Activated B cell treated with CpG ODN at 0.5 μM for 24 hours (primary cell): ENCODE results near the gene IKZF4. TPM values are rescaled to one million over a fixed set of nuclear protein-coding genes. Genes with fewer than 3 reads are reported as not detected.

ENCODE experiments used
- ATAC-seq: fragments of 200-7000 bp; cut with Tn5 transposase; one replicate; pipeline ENCODE4 v1.10.0; 2021; ENCODE audit warnings: low read depth, mild to moderate bottlenecking, moderate library complexity
- CTCF ChIA-PET: fragments of 350-600 bp; sonication (Branson Sonifier 250); formaldehyde crosslinking; loops from one replicate; lab custom pipeline; 2021; ENCODE audit warnings: antibody characterized with exemption; lab: Charles Lee
- POLR2A ChIA-PET: fragments of 350-600 bp; sonication (Branson Sonifier 250); formaldehyde crosslinking; loops from one replicate; lab custom pipeline; 2021; ENCODE audit warnings: antibody characterized with exemption; lab: Charles Lee
- DNase-seq: peaks from one replicate; pipeline ENCODE4 v3.0.0; 2022
- H3K27ac Mint-ChIP-seq: one replicate; pipeline ENCODE4 v1.8.0; 2020; ENCODE audit warnings: mixed read lengths
- H3K27me3 Mint-ChIP-seq: one replicate; pipeline ENCODE4 v1.8.0; 2021; ENCODE audit warnings: mixed read lengths
- H3K36me3 Mint-ChIP-seq: one replicate; pipeline ENCODE4 v1.8.0; 2021; ENCODE audit warnings: low read depth, mixed read lengths
- H3K4me1 Mint-ChIP-seq: one replicate; pipeline ENCODE4 v1.8.0; 2021; ENCODE audit warnings: mixed read lengths
- H3K4me3 Mint-ChIP-seq: one replicate; pipeline ENCODE4 v1.8.0; 2020; ENCODE audit warnings: mild to moderate bottlenecking, mixed read lengths
- H3K9me3 Mint-ChIP-seq: one replicate; pipeline ENCODE4 v1.8.0; 2020; ENCODE audit warnings: mixed read lengths
- CTCF ChIP-seq: fragments of 200-600 bp; IDR thresholded peaks from one replicate; pipeline ENCODE4 v1.8.0; 2022; ENCODE audit warnings: antibody characterized with exemption, mild to moderate bottlenecking
- intact Hi-C: fragments of 100-400 bp; cut with micrococcal nuclease; formaldehyde crosslinking; loops from one replicate; pipeline ENCODE4 v1.15.1; 2024
- total RNA-seq: library from RNA; stranded (reverse); gene quantifications from 2 replicates; pipeline ENCODE4 v1.2.3, GENCODE V29; 2022

IKZF4 gene
- total RNA-seq, 1 donor from 2014 or later, result 6.4 TPM

DNA sequence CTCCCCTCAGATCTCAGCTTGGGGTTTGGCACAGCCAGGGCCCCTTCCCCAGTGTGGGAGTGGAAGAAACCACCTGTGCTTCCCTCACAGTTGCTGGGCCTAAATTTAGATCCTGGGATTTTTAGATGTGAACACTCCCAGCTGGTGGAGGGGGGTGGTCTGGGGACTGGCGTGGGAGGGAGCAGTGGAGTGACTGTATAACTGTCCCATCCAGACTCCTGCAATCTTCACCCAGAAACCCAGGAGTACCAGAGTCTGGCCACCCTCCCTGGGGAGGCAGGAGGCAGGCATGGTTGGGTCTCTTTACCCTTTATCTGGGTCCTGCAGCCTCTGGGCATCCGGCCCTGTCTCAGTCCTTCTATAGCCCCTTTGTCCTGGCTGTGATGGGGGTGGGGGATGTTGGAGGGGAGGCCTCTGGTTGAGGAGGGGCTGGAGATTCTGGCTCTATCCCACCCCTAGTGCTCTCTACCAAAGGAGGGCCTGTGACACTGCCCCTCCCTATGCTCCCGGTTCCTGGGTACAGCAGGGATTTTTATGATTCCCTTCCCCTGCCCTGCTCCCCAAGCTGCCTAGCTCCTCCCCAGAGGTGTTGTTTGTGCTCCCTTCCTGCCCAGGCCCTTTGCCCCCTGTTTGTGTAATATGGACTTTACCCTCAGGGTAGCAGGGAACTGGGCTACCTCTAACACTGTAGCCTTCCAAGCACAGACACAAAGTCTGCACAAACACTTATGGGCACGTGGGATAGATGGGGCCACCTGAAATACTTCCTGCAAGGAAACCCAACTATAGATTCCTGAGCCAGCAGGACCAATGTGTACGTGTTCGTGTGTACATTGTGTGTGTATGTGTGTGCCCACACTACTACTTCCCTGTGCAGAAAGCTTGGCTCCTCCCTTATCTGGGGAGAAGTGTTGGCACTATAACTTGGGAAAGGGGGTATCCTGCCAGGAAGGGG, 60.8 kb downstream of the IKZF4 start:
- H3K36me3 Mint-ChIP-seq, result no peaks in the 10 kb centered on the region
- intact Hi-C loops, result no loop called here
- POLR2A ChIA-PET, result interaction anchor here (0.6 kb wide), 1 partner anchor 43 kb away, joined by 9 read pairs; no protein-coding TSS in a partner anchor

DNA sequence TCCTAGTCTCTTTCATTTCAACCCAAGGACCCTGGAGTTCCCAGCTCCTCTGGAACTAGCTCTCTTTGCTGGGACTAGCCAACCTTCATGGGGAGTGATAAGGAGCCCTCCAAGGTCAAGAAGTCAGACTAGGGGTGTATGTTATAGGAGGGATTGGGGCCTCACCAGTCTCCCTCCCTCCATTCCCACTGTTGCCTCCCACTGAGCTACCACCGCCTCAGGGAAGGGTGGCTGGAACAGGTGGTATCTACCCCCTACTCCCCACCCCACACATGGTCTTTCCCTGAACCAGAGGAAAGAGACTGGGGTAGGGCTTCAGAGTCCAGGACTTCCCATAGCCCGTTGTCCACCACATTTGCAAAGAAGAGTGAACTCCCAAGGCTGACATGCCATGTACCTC, 61.5 kb downstream of the IKZF4 start:
- DNase-seq (no peak), ATAC-seq (no peak)
- no peaks in the 10 kb centered on the region for H3K9me3 Mint-ChIP-seq
- H3K4me1 Mint-ChIP-seq, result peaks cover 10% of the 10 kb centered on the region
- intact Hi-C loops, result no loop called here
- no peak for TF ChIP-seq CTCF
- H3K27me3 Mint-ChIP-seq, result peaks cover 22% of the 10 kb centered on the region
- no peaks in the 10 kb centered on the region for H3K36me3 Mint-ChIP-seq
- CTCF ChIA-PET, result no interaction called here
- H3K4me3 Mint-ChIP-seq, result no peak overlapping the region
- no peak overlapping the region for H3K27ac Mint-ChIP-seq
- POLR2A ChIA-PET, result no interaction called here

More for the DNA sequence above, 60.8 kb downstream of the IKZF4 start:
- CTCF ChIA-PET, result no interaction called here
- Mint-ChIP-seq H3K4me3 (no peak overlapping the region), H3K9me3 (no peaks in the 10 kb centered on the region), H3K27me3 (peaks cover 22% of the 10 kb centered on the region), H3K4me1 (peaks cover 10% of the 10 kb centered on the region), H3K27ac (no peak overlapping the region)
- ATAC-seq, result no peak
- DNase-seq, result no peak
- no peak for TF ChIP-seq CTCF

DNA sequence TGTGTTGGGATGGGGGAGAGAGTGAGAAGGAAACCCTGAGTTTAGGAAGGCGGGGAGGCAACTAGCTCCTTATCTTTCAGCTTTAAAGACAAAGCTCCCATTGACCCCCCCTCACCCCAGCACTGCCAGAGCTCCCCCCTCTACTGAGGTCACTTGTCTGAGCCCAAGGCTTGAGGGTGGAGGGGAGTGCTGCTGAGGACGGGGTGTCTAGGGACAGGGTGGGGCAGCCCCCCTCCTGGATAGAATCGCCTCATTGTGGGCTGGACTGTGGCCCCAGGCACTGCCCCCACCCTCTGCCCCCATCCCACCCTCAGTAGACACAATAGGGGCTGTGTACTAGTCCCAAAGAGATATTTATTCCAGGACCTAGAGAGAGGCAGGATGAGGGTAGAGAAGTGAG, 62.1 kb downstream of the IKZF4 start:
- Mint-ChIP-seq H3K4me1 (peaks cover 10% of the 10 kb centered on the region), H3K27ac (no peak overlapping the region), H3K27me3 (peaks cover 22% of the 10 kb centered on the region), H3K36me3 (no peaks in the 10 kb centered on the region), H3K4me3 (no peak overlapping the region), H3K9me3 (no peaks in the 10 kb centered on the region)
- POLR2A ChIA-PET, result no interaction called here
- DNase-seq, result no peak
- ATAC-seq, result no peak
- intact Hi-C loops, result no loop called here
- CTCF ChIA-PET, result no interaction called here
- no peak for TF ChIP-seq CTCF

DNA sequence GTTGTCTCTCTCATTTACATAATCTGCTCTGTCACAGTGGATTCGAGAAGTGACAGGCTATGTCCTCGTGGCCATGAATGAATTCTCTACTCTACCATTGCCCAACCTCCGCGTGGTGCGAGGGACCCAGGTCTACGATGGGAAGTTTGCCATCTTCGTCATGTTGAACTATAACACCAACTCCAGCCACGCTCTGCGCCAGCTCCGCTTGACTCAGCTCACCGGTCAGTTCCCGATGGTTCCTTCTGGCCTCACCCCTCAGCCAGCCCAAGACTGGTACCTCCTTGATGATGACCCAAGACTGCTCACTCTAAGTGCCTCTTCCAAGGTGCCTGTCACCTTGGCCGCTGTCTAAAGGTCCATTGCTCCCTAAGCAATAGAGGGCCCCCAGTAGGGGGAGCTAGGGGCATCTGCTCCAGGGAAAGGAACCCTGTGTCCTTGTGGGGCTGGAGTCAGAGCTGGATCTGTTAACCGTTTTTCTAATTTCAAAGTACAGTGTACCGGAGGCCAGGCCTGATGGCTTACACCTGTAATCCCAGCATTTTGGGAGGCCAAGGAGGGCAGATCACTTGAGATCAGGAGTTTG, 64.2 kb downstream of the IKZF4 start:
- H3K27me3 Mint-ChIP-seq, result peaks cover 18% of the 10 kb centered on the region
- H3K4me3 Mint-ChIP-seq, result no peak overlapping the region
- DNase-seq (no peak), ATAC-seq (no peak)
- H3K9me3 Mint-ChIP-seq, result no peaks in the 10 kb centered on the region
- CTCF ChIA-PET, result interaction anchor here (0.6 kb wide), 1 partner anchor 14 kb away, joined by 3 read pairs; no protein-coding TSS in a partner anchor
- H3K4me1 Mint-ChIP-seq, result peaks cover 4% of the 10 kb centered on the region
- POLR2A ChIA-PET, result interaction anchor here (1.6 kb wide), 1 partner anchor 19 kb away, joined by 5 read pairs; the partner anchor contains the start of gene PA2G4
- no peak overlapping the region for H3K27ac Mint-ChIP-seq
- intact Hi-C loops, result no loop called here
- no peaks in the 10 kb centered on the region for H3K36me3 Mint-ChIP-seq
- TF ChIP-seq CTCF, result no peak

- intact Hi-C loops, result no loop called here
- CTCF ChIA-PET, result interaction anchor here (1.1 kb wide), 1 partner anchor 90 kb away, joined by 4 read pairs; no protein-coding TSS in a partner anchor
- TF ChIP-seq CTCF, result no peak
- Mint-ChIP-seq H3K4me1 (no peaks in the 10 kb centered on the region), H3K27me3 (peaks cover 14% of the 10 kb centered on the region), H3K4me3 (no peak overlapping the region), H3K9me3 (no peaks in the 10 kb centered on the region), H3K27ac (no peak overlapping the region), H3K36me3 (no peaks in the 10 kb centered on the region)
- POLR2A ChIA-PET, result interaction anchor here (0.5 to 1.6 kb wide), 3 partner anchors 18 to 1391 kb away, joined by 3 to 10 read pairs (median 5); partner anchors contain the start of gene PA2G4
- DNase-seq, result no peak
- ATAC-seq, result no peak
These were observed 65.3 kb downstream of the IKZF4 start for GRCh38 chr12:56086096-56086495.
